ENCODE results near the gene MYO7B.

DNA sequence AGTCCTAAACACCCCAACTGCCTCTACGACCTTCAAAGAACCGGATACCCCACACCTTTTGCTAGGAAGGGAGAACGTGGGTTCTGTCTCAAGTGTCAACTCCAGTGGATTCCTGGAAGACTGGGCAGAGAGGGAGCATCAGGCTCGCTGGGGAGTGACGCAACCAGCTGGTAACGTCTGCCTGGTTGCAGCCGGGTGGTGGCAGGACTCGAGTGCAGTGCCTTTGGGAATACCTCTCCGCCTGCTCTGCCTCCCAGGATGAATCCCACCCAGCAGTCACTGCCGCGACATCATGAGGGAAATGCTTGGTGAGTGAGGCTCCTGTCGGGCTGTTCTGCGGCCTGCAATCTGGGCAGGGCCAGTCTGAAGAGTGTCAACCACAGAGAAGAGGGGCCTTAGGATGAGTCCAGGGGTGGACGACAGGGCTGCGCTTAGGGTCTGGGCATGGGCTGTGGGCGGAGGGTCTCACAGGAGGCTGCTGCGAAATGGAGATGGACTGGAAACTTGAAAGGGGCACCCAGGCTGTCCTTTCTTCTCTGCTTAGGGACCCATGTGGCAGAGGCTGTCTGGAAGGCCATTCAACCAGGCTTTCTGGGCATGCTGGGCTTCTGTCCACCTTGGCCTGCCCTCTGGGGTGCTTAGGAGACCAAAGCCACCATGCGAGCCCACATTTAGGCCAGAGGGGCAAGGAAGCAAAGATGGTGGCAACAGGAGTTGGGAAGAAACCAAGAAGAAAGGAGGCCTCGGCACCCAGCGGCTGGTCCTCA lies 123.3 kb downstream of the MYO7B start:
- TF ChIP-seq POLR2AphosphoS5 (IDR thresholded peaks at IDR 0.05; ENCODE audit: low read depth, low read length) = no peak
- TF ChIP-seq, protein P1, sequence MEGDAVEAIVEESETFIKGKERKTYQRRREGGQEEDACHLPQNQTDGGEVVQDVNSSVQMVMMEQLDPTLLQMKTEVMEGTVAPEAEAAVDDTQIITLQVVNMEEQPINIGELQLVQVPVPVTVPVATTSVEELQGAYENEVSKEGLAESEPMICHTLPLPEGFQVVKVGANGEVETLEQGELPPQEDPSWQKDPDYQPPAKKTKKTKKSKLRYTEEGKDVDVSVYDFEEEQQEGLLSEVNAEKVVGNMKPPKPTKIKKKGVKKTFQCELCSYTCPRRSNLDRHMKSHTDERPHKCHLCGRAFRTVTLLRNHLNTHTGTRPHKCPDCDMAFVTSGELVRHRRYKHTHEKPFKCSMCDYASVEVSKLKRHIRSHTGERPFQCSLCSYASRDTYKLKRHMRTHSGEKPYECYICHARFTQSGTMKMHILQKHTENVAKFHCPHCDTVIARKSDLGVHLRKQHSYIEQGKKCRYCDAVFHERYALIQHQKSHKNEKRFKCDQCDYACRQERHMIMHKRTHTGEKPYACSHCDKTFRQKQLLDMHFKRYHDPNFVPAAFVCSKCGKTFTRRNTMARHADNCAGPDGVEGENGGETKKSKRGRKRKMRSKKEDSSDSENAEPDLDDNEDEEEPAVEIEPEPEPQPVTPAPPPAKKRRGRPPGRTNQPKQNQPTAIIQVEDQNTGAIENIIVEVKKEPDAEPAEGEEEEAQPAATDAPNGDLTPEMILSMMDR (IDR thresholded peaks at IDR 0.05) = no peak
- no peak for TF ChIP-seq NFIC (IDR thresholded peaks at IDR 0.05; ENCODE audit: borderline replicate concordance)
